ENCODE data around the gene AVEN.

Gene AVEN

DNA sequence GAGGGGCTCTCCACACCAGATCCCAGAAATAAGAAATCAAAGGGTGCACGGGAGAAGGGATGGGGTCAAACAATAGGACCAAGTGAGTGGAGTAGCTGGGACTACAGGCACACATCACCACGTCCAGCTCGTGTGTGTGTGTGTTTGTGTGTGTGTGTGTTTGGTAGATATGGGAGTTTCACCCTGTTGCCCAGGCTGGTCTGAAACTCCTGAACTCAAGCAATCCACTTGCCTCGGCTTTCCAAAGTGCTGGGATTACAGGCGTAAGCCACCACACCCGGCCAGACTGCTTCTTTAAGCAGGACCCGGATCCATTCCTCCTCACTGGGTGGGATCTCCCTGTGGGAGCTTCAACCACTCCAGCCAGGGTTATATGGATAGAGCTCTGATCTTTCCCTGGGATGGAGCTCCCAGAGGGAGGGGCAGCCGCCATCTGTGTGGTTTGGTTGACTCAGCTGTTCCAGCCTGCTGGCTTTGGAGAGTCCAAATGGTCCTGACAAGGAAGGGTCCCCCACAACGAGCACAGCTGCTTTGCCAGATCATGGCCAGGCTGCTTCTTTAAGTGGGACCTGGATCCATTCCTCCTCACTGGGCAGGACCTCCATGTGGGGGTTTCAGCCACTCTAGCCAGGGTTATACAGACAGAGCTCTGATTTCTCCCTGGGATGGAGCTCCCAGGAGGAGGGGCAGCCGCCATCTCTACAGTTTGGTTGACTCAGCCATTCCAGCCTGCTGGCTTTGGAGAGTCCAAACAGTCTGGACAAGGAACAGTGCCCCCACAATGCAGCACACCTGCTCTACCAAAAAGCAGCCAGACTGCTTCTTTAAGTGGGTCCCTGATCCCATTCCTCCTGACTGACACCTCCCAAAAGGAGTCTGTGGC is 9.1 kb upstream of the AVEN start:
- peaks cover 3% of the 10 kb centered on the region for H3K9me3 ChIP-seq (ENCODE audit: severe bottlenecking)
- peak; percentile 30 for DNase-seq
- TF ChIP-seq, protein P1, sequence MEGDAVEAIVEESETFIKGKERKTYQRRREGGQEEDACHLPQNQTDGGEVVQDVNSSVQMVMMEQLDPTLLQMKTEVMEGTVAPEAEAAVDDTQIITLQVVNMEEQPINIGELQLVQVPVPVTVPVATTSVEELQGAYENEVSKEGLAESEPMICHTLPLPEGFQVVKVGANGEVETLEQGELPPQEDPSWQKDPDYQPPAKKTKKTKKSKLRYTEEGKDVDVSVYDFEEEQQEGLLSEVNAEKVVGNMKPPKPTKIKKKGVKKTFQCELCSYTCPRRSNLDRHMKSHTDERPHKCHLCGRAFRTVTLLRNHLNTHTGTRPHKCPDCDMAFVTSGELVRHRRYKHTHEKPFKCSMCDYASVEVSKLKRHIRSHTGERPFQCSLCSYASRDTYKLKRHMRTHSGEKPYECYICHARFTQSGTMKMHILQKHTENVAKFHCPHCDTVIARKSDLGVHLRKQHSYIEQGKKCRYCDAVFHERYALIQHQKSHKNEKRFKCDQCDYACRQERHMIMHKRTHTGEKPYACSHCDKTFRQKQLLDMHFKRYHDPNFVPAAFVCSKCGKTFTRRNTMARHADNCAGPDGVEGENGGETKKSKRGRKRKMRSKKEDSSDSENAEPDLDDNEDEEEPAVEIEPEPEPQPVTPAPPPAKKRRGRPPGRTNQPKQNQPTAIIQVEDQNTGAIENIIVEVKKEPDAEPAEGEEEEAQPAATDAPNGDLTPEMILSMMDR (IDR thresholded peaks at IDR 0.05; ENCODE audit: low read depth, low read length): no peak
- H3K27ac ChIP-seq: no peak overlapping the region
- H3K36me3 ChIP-seq: no peaks in the 10 kb centered on the region
- H3K4me3 ChIP-seq (ENCODE audit: low read depth, low read length): no peak overlapping the region
- no peaks in the 10 kb centered on the region for H3K27me3 ChIP-seq (ENCODE audit: insufficient read depth, low read depth, severe bottlenecking)

- no peak overlapping the region for H3K4me3 ChIP-seq (ENCODE audit: low read depth, low read length)
- H3K27ac ChIP-seq: no peak overlapping the region
- DNase-seq: no peak
- H3K9me3 ChIP-seq (ENCODE audit: severe bottlenecking): peaks cover 3% of the 10 kb centered on the region
- no peaks in the 10 kb centered on the region for H3K27me3 ChIP-seq (ENCODE audit: insufficient read depth, low read depth, severe bottlenecking)
- TF ChIP-seq, protein P1 (IDR thresholded peaks at IDR 0.05; ENCODE audit: low read depth, low read length): no peak
- no peaks in the 10 kb centered on the region for H3K36me3 ChIP-seq
These were observed 7.6 kb upstream of the AVEN start for GRCh38 chr15:34046471-34047145.

DNA sequence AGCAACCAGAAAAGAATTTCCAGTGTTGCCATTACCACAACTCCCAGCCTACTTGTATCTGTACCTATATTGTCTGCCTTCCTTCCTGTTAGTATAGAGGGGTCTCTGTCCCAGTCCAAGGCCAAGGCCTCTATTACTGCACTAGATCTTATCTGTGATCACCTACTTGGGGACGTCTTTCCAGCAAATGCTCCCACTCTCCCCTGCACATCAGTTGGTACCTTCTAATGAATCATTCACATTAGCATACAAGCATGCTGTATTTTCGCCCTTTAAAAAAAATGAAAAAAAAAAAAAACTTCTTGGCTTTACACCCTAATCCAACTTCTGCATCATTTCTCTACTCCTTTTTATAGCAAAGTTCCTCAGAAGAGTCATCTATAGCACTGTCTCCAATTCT is 4.8 kb upstream of the AVEN start:
- DNase-seq: no peak
- H3K27ac ChIP-seq: no peak overlapping the region
- TF ChIP-seq, protein P1 (IDR thresholded peaks at IDR 0.05; ENCODE audit: low read depth, low read length): no peak
- no peaks in the 10 kb centered on the region for H3K9me3 ChIP-seq (ENCODE audit: severe bottlenecking)
- H3K36me3 ChIP-seq: no peaks in the 10 kb centered on the region
- no peak overlapping the region for H3K4me3 ChIP-seq (ENCODE audit: low read depth, low read length)
- H3K27me3 ChIP-seq (ENCODE audit: insufficient read depth, low read depth, severe bottlenecking): no peaks in the 10 kb centered on the region

DNA sequence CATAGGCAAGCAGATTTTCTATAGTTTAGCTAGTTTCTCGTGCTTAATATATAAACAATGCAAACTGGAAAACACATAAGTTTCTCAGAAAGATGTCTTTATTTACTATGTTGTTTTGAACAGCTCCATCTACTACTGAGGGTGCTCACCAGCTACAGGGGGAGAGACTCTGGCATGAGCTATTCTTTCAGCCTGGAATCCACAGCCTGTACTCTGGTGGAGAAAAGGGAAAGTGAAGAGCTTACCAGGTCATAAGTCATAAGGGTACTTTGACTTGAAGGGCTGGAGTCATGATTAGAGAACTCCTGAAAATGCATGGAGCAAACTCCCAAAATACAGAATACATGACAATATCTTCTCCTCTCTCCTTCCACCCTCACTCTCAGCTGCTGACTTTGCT is 4.4 kb upstream of the AVEN start:
- Histone ChIP-seq H3K36me3 (no peaks in the 10 kb centered on the region), H3K27ac (no peak overlapping the region), H3K27me3 (ENCODE audit: insufficient read depth, low read depth, severe bottlenecking) (no peaks in the 10 kb centered on the region), H3K4me3 (ENCODE audit: low read depth, low read length) (no peak overlapping the region), H3K9me3 (ENCODE audit: severe bottlenecking) (no peaks in the 10 kb centered on the region)
- no peak for DNase-seq
- TF ChIP-seq, protein P1 (IDR thresholded peaks at IDR 0.05; ENCODE audit: low read depth, low read length): no peak

DNA sequence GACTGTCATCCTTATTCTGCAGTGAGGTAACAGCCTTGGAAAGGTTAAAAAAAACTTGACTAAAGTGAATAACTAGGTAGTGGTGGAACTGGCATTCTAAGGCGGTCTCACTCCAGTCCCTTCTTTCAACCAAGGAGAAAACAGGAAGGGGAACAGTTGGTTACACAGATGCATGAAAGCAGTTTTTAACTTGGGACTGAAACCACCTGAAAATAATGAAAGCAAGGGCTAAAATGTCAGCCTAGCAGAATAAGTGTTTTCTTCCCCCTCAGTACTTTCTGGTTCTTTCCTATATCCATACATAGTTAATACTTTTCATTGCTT is 748 bp upstream of the AVEN start:
- Histone ChIP-seq H3K27ac (no peak overlapping the region), H3K27me3 (ENCODE audit: insufficient read depth, low read depth, severe bottlenecking) (no peaks in the 10 kb centered on the region), H3K9me3 (ENCODE audit: severe bottlenecking) (no peaks in the 10 kb centered on the region), H3K36me3 (no peaks in the 10 kb centered on the region), H3K4me3 (ENCODE audit: low read depth, low read length) (no peak overlapping the region; the same call in 1 of the 2 replicates)
- TF ChIP-seq, protein P1 (IDR thresholded peaks at IDR 0.05; ENCODE audit: low read depth, low read length): no peak
- DNase-seq: no peak

All from WERI-Rb-1 (cell line).